HCT116 (cell line): ENCODE results near the gene HERPUD1. TPM values are rescaled to one million over a fixed set of nuclear protein-coding genes. Genes with fewer than 3 reads are reported as not detected.
A peak's percentile ranks its signal among the peaks of the same experiment; 100 is the strongest.

Experiments used
- ATAC-seq: fragments of 200-7000 bp; cut with Tn5 transposase; 2 replicates; pipeline ENCODE4 v1.9.1; 2020; ENCODE audit warnings: mild to moderate bottlenecking, moderate library complexity
- BruUV-seq: library from RNA; stranded (reverse); fragments of 400-500 nt; replicated peaks from 2 replicates; lab custom pipeline; 2021; lab: Mats Ljungman, UMichigan
- CTCF ChIA-PET: fragments of 300-600 bp; sonication (Branson Sonifier 250); formaldehyde crosslinking; loops from one replicate; lab custom pipeline; 2021; ENCODE audit warnings: antibody characterized with exemption; lab: Charles Lee
- POLR2A ChIA-PET: fragments of 300-600, 350-600 bp; sonication (Branson Sonifier 250); formaldehyde crosslinking; loops from one replicate; lab custom pipeline; 2021; ENCODE audit warnings: antibody characterized with exemption; lab: Charles Lee
- RAD21 ChIA-PET, 2 experiments: fragments of 300-600 bp; sonication (Branson Sonifier 250); formaldehyde crosslinking; loops; one replicate each; lab custom pipeline; 2023; ENCODE audit warnings: low total read pairs in 2 of 2; ENCODE audit not compliant: uncharacterized antibody in 2 of 2, unreplicated experiment in 2 of 2, low non-redundant PET in 1 of 2; lab: Charles Lee
- DNase-seq: peaks from one replicate; pipeline ENCODE4 v3.0.0-alpha.2; 2010; ENCODE audit warnings: low read depth, low spot score
- H2AFZ ChIP-seq: fragments of 200-600 bp; shearing (Covaris generic), sonication (generic); 2 replicates; pipeline ENCODE4 v1.6.1; 2017; ENCODE audit warnings: low read depth, mixed run types, mixed read lengths, antibody characterized with exemption, low read length; ENCODE audit not compliant: poor library complexity, severe bottlenecking
- H3K27ac ChIP-seq: 2 replicates; pipeline ENCODE4 v1.5.1; 2012; ENCODE audit warnings: low read depth, low read length
- H3K27me3 ChIP-seq: fragments of 200-600 bp; sonication (generic); 2 replicates; pipeline ENCODE4 v1.6.1; 2016; ENCODE audit warnings: mixed run types, low read length, mixed read lengths; ENCODE audit not compliant: insufficient read depth
- H3K36me3 ChIP-seq, 2 experiments: fragments of 200-500 bp in 1 of 2; fragments of 200-600 bp in 1 of 2; sonication (Bioruptor generic) in 1 of 2; sonication (generic) in 1 of 2; 2 replicates each; pipeline versions ENCODE4 v1.5.1 to v1.6.1; 2014 to 2016; ENCODE audit warnings: low read length in 2 of 2, inconsistent platforms in 1 of 2, mixed read lengths in 1 of 2, mixed run types in 1 of 2; ENCODE audit not compliant: insufficient read depth in 2 of 2, control insufficient read depth in 1 of 2
- H3K4me1 ChIP-seq, 2 experiments: fragments of 200-600 bp in 1 of 2; sonication (generic) in 1 of 2; 2 replicates each; pipeline versions ENCODE4 v1.5.1 to v1.6.1; 2012 to 2017; ENCODE audit warnings: low read length in 2 of 2, inconsistent platforms in 1 of 2, mild to moderate bottlenecking in 1 of 2, mixed read lengths in 1 of 2, mixed run types in 1 of 2, moderate library complexity in 1 of 2; ENCODE audit not compliant: insufficient read depth in 2 of 2, control insufficient read depth in 1 of 2
- H3K4me2 ChIP-seq: fragments of 200-600 bp; sonication (generic); 2 replicates; pipeline ENCODE4 v1.6.1; 2017; ENCODE audit warnings: mixed run types, low read length, mixed read lengths
- H3K4me3 ChIP-seq, 2 experiments: fragments of 200-600 bp in 1 of 2; sonication (generic) in 1 of 2; replicated peaks in 1 of 2; 2 replicates each; pipeline ENCODE4 v1.5.1; 2011 to 2016; ENCODE audit warnings: low read length in 2 of 2, control low read depth in 1 of 2, low read depth in 1 of 2, mild to moderate bottlenecking in 1 of 2, mixed read lengths in 1 of 2, mixed run types in 1 of 2
- H3K79me2 ChIP-seq: fragments of 200-600 bp; sonication (generic); 2 replicates; pipeline ENCODE4 v1.6.1; 2017; ENCODE audit warnings: mild to moderate bottlenecking, mixed run types, low read length, moderate library complexity, mixed read lengths; ENCODE audit not compliant: insufficient read depth
- H3K9ac ChIP-seq: fragments of 200-600 bp; sonication (generic); 2 replicates; pipeline ENCODE4 v1.6.1; 2016; ENCODE audit warnings: low read length, mixed read lengths
- H3K9me2 ChIP-seq: fragments of 200-600 bp; sonication (generic), shearing (Covaris generic); 2 replicates; pipeline ENCODE4 v1.6.1; 2017; ENCODE audit warnings: mixed run types, mild to moderate bottlenecking, moderate library complexity; ENCODE audit not compliant: insufficient read depth
- H3K9me3 ChIP-seq, 2 experiments: fragments of 200-500 bp in 1 of 2; fragments of 200-600 bp in 1 of 2; sonication (Bioruptor generic) in 1 of 2; sonication (generic) in 1 of 2; 2 replicates each; pipeline ENCODE4 v1.6.1; 2014 to 2017; ENCODE audit warnings: low read length in 2 of 2, mixed read lengths in 2 of 2, inconsistent platforms in 1 of 2, low read depth in 1 of 2, mild to moderate bottlenecking in 1 of 2, mixed run types in 1 of 2, moderate library complexity in 1 of 2; ENCODE audit not compliant: control insufficient read depth in 1 of 2, insufficient read depth in 1 of 2
- H4K20me1 ChIP-seq: fragments of 200-600 bp; sonication (generic), shearing (Covaris generic); 2 replicates; pipeline ENCODE4 v1.6.1; 2017; ENCODE audit warnings: mixed run types, mild to moderate bottlenecking, moderate library complexity; ENCODE audit not compliant: insufficient read depth
- ATF3 ChIP-seq: IDR thresholded peaks from 2 replicates; pipeline ENCODE4 v1.6.1; 2012
- EGR1 ChIP-seq: IDR thresholded peaks from 2 replicates; pipeline ENCODE4 v1.6.1; 2012; ENCODE audit warnings: low read depth
- EZH2 ChIP-seq: fragments of 200-600 bp; sonication (generic); IDR thresholded peaks from 2 replicates; pipeline ENCODE4 v1.6.1; 2017; ENCODE audit warnings: antibody characterized with exemption, mixed run types
- EZH2phosphoT487 ChIP-seq: fragments of 200-600 bp; IDR thresholded peaks from 2 replicates; pipeline ENCODE4 v1.6.1; 2018; ENCODE audit warnings: antibody characterized with exemption, borderline replicate concordance
- POLR2A ChIP-seq: IDR thresholded peaks from 2 replicates; pipeline ENCODE4 v1.7.0; 2011; ENCODE audit warnings: borderline replicate concordance; ENCODE audit not compliant: insufficient read depth, insufficient read length; ENCODE audit errors: extremely low read depth
- RAD21 ChIP-seq: IDR thresholded peaks from 2 replicates; pipeline ENCODE4 v1.6.1; 2012; ENCODE audit warnings: low read depth, mild to moderate bottlenecking
- SP1 ChIP-seq: IDR thresholded peaks from 2 replicates; pipeline ENCODE4 v1.6.1; 2012; ENCODE audit warnings: low read depth
- SRF ChIP-seq: IDR thresholded peaks from 2 replicates; pipeline ENCODE4 v1.6.1; 2012; ENCODE audit warnings: low read depth
- intact Hi-C: fragments of 100-400 bp; cut with micrococcal nuclease; formaldehyde crosslinking; loops from 2 replicates; pipeline ENCODE4 v1.10.0; 2022
- total RNA-seq: library from RNA; stranded (reverse); gene quantifications from one replicate; pipeline ENCODE4 v1.2.1, GENCODE V29; 2021; ENCODE audit not compliant: unreplicated experiment
- TF ChIP-seq, protein P1 (sequence below): IDR thresholded peaks from 2 replicates; pipeline ENCODE4 v1.6.1; 2012; ENCODE audit warnings: low read depth
- TF ChIP-seq, protein P2 (sequence below): IDR thresholded peaks from 2 replicates; pipeline ENCODE4 v1.6.1; 2012

Gene HERPUD1
- total RNA-seq, 1 experiment from 2014 or later: 113 TPM

- no peak overlapping the region for H3K27ac ChIP-seq
- no peak for TF ChIP-seq RAD21
- no peak for TF ChIP-seq SRF
- TF ChIP-seq, all 23 proteins: peak for 0
- Histone ChIP-seq H3K79me2 (no peaks in the 10 kb centered on the region), H3K4me3 (no peak overlapping the region), H3K9me3 (no peaks in the 10 kb centered on the region), H3K27me3 (no peaks in the 10 kb centered on the region), H3K9ac (no peak overlapping the region), H3K9me2 (no peaks in the 10 kb centered on the region), H3K4me1 (no peaks in the 10 kb centered on the region), H3K36me3 (no peaks in the 10 kb centered on the region), H2AFZ (no peak overlapping the region), H4K20me1 (no peaks in the 10 kb centered on the region), H3K4me2 (no peak overlapping the region)
- BruUV-seq: no TSS peak
- ChIA-PET POLR2A (no interaction called here), CTCF (interaction anchor here (0.5 kb wide), 1 partner anchor 18 kb away, joined by 3 read pairs; no protein-coding TSS in a partner anchor), RAD21 (interaction anchor here in 1 of 2 experiments (0.5 kb wide), 1 partner anchor 63 kb away, joined by 3 read pairs; no protein-coding TSS in a partner anchor)
- intact Hi-C loops: no loop called here
- peak; percentile 81 for ATAC-seq
- no peak for DNase-seq
Measured at GRCh38 chr16:56889206-56889605, 42.7 kb upstream of the HERPUD1 start.

GRCh38 chr16:56891685-56892084, 40.3 kb upstream of the HERPUD1 start:
- Histone ChIP-seq H3K27me3 (no peaks in the 10 kb centered on the region), H3K36me3 (no peaks in the 10 kb centered on the region), H3K4me1 (no peaks in the 10 kb centered on the region; a peak in 1 of 4 replicates), H4K20me1 (no peaks in the 10 kb centered on the region), H3K27ac (no peak overlapping the region), H3K4me2 (no peak overlapping the region), H3K9me3 (no peaks in the 10 kb centered on the region), H2AFZ (no peak overlapping the region), H3K79me2 (no peaks in the 10 kb centered on the region), H3K9ac (no peak overlapping the region)
- no TSS peak for BruUV-seq
- ChIA-PET RAD21 (no interaction called here), POLR2A (no interaction called here), CTCF (no interaction called here)
- ATAC-seq: no peak
- intact Hi-C loops: no loop called here
- DNase-seq: no peak
- TF ChIP-seq EZH2phosphoT487 (no peak), SP1 (no peak), ATF3 (no peak), RAD21 (no peak), EGR1 (no peak), POLR2A (no peak), EZH2 (no peak)
- TF ChIP-seq, protein P1, sequence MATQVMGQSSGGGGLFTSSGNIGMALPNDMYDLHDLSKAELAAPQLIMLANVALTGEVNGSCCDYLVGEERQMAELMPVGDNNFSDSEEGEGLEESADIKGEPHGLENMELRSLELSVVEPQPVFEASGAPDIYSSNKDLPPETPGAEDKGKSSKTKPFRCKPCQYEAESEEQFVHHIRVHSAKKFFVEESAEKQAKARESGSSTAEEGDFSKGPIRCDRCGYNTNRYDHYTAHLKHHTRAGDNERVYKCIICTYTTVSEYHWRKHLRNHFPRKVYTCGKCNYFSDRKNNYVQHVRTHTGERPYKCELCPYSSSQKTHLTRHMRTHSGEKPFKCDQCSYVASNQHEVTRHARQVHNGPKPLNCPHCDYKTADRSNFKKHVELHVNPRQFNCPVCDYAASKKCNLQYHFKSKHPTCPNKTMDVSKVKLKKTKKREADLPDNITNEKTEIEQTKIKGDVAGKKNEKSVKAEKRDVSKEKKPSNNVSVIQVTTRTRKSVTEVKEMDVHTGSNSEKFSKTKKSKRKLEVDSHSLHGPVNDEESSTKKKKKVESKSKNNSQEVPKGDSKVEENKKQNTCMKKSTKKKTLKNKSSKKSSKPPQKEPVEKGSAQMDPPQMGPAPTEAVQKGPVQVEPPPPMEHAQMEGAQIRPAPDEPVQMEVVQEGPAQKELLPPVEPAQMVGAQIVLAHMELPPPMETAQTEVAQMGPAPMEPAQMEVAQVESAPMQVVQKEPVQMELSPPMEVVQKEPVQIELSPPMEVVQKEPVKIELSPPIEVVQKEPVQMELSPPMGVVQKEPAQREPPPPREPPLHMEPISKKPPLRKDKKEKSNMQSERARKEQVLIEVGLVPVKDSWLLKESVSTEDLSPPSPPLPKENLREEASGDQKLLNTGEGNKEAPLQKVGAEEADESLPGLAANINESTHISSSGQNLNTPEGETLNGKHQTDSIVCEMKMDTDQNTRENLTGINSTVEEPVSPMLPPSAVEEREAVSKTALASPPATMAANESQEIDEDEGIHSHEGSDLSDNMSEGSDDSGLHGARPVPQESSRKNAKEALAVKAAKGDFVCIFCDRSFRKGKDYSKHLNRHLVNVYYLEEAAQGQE: no peak
- TF ChIP-seq, protein P2, sequence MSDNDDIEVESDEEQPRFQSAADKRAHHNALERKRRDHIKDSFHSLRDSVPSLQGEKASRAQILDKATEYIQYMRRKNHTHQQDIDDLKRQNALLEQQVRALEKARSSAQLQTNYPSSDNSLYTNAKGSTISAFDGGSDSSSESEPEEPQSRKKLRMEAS: no peak
- TF ChIP-seq, all 23 proteins: peak for 0
- H3K9me2 ChIP-seq: no peaks in the 10 kb centered on the region
- H3K4me3 ChIP-seq: no peak overlapping the region
